ENCODE measurements around the gene NMD3.

Gene NMD3

GRCh38 chr3:161244538-161244937 lies 23.4 kb downstream of the NMD3 start:
- POLR2A ChIA-PET = no interaction called here
- CTCF ChIA-PET = no interaction called here

GRCh38 chr3:161247049-161247448 lies 25.9 kb downstream of the NMD3 start:
- CTCF ChIA-PET = interaction anchor here (2.1 kb wide), 1 partner anchor 28 kb away, joined by 7 read pairs; no protein-coding TSS in a partner anchor
- DNase-seq (ENCODE audit: low read depth, low spot score) = no peak
- no peak for TF ChIP-seq CTCF (IDR thresholded peaks at IDR 0.05; ENCODE audit: insufficient read depth, low read length, missing control alignments)
- H3K4me3 ChIP-seq (ENCODE audit: low read depth, low read length) = no peak overlapping the region
- POLR2A ChIA-PET = interaction anchor here (0.7 kb wide), 1 partner anchor 718 kb away, joined by 3 read pairs; no protein-coding TSS in a partner anchor

More at GRCh38 chr3:161244538-161244937, 23.4 kb downstream of the NMD3 start:
- no peak for DNase-seq (ENCODE audit: low read depth, low spot score)
- TF ChIP-seq CTCF (IDR thresholded peaks at IDR 0.05; ENCODE audit: insufficient read depth, low read length, missing control alignments) = no peak
- no peak overlapping the region for H3K4me3 ChIP-seq (ENCODE audit: low read depth, low read length)

- TF ChIP-seq CTCF (IDR thresholded peaks at IDR 0.05; ENCODE audit: insufficient read depth, low read length, missing control alignments) = no peak
- no peak overlapping the region for H3K4me3 ChIP-seq (ENCODE audit: low read depth, low read length)
- ChIA-PET POLR2A (no interaction called here), CTCF (interaction anchor here (0.9 kb wide), 1 partner anchor 24 kb away, joined by 4 read pairs; no protein-coding TSS in a partner anchor)
- DNase-seq (ENCODE audit: low read depth, low spot score) = no peak
Measured at GRCh38 chr3:161250116-161250515, 29.0 kb downstream of the NMD3 start.

GRCh38 chr3:161251716-161252115 lies 30.6 kb downstream of the NMD3 start:
- no peak for TF ChIP-seq CTCF (IDR thresholded peaks at IDR 0.05; ENCODE audit: insufficient read depth, low read length, missing control alignments)
- POLR2A ChIA-PET = interaction anchor here (0.6 kb wide), 1 partner anchor 18 kb away, joined by 4 read pairs; no protein-coding TSS in a partner anchor
- no peak for DNase-seq (ENCODE audit: low read depth, low spot score)
- CTCF ChIA-PET = no interaction called here
- H3K4me3 ChIP-seq (ENCODE audit: low read depth, low read length) = no peak overlapping the region

GRCh38 chr3:161252143-161252542 lies 31.0 kb downstream of the NMD3 start:
- no peak overlapping the region for H3K4me3 ChIP-seq (ENCODE audit: low read depth, low read length)
- TF ChIP-seq CTCF (IDR thresholded peaks at IDR 0.05; ENCODE audit: insufficient read depth, low read length, missing control alignments) = no peak
- ChIA-PET CTCF (no interaction called here), POLR2A (interaction anchor here (0.6 kb wide), 1 partner anchor 18 kb away, joined by 4 read pairs; no protein-coding TSS in a partner anchor)
- no peak for DNase-seq (ENCODE audit: low read depth, low spot score)

GRCh38 chr3:161253711-161254110 lies 32.6 kb downstream of the NMD3 start:
- CTCF ChIA-PET = interaction anchor here (1.0 kb wide), 1 partner anchor 18 kb away, joined by 3 read pairs; no protein-coding TSS in a partner anchor
- no peak overlapping the region for H3K4me3 ChIP-seq (ENCODE audit: low read depth, low read length)
- POLR2A ChIA-PET = no interaction called here
- TF ChIP-seq CTCF (IDR thresholded peaks at IDR 0.05; ENCODE audit: insufficient read depth, low read length, missing control alignments) = no peak
- DNase-seq (ENCODE audit: low read depth, low spot score) = no peak
